GM21825 (cell line): ENCODE data around the gene TNNI3.
"Not testable (repeated sequence)": the region's sequence is repeated elsewhere in the genome, so short reads cannot be mapped to it uniquely, and the experiment has no call there.

Experiments used
- ATAC-seq: cut with Tn5 transposase; IDR thresholded peaks from one replicate; pipeline ENCODE4 v1.9.1; 2021; ENCODE audit warnings: mild to moderate bottlenecking, moderate library complexity; ENCODE audit not compliant: unreplicated experiment

TNNI3 gene

DNA sequence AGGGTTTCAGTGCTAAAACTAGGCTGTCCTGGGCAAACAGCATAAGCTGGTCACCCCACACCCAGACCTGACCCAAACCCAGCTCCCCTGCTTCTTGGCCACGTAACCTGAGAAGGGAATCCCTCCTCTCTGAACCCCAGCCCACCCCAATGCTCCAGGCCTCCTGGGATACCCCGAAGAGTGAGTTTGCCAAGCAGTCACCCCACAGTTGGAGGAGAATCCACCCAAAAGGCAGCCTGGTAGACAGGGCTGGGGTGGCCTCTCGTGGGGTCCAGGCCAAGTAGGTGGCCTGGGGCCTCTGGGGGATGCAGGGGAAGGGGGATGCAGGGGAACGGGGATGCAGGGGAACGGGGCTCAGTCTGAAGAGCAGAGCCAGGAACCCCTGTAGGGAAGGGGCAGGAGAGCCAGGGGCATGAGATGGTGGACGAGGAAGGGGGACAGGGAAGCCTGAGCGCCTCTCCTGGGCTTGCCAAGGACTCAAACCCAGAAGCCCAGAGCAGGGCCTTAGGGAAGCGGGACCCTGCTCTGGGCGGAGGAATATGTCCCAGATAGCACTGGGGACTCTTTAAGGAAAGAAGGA is 42.9 kb downstream of the TNNI3 start:
- no peak for ATAC-seq

GRCh38 chr19:55113570-55114039 is 43.9 kb downstream of the TNNI3 start:
- no peak for ATAC-seq

GRCh38 chr19:55112777-55113569 is 44.6 kb downstream of the TNNI3 start:
- no peak for ATAC-seq

DNA sequence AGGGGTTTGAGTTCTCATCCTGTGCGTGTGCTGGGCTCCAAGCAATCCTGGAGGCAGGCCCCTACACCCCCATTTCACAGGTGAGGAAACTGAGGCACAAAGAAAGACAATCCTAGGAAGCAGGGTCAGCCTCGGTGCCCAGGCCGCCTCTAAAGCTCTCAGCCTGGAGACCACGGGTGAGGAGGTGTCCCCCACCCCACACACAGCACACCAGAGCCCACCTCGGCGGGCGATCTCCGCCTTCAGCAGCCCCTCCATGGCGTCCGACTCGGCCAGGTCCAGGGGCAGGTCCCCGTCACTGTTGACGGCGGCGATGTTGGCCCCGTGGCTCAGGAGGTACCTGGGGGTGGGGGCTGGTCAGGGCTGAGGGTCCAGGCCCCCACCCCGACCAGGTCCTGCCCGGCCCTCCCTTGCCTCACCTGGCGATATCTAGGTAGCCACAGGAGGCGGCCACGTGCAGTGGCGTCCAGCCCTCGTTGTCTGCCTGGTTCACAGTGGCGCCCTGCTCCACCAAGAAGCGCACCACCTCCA is 45.2 kb downstream of the TNNI3 start:
- no peak for ATAC-seq

DNA sequence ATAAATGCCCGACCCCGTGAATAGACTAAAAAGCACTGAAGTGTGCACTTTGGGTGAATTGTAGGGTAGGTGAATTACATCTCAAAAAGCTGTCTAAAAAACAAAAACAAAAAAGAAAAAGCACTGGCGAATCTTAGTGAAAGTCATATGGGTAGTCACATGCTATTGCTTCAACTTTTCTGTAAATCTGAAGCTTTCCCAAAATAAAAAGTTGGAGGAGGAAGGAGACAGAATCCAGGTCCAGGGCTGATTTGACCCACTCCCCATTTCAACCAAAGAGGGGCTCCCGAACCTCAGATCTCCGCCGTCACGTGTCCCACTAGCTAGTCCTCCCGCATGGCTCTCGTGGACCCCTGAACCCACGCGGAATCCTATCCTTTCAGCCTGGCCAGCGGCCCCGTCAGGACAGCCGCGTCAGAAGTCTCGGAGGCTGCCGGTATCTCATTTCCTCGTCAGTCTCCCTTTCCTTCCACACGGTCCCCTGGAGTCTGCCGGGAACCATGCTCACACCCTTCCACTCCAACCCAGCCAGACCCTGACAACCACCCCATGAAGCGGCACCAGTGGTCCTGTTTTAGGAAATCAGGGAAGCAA is 46.2 kb downstream of the TNNI3 start:
- ATAC-seq, result no peak

DNA sequence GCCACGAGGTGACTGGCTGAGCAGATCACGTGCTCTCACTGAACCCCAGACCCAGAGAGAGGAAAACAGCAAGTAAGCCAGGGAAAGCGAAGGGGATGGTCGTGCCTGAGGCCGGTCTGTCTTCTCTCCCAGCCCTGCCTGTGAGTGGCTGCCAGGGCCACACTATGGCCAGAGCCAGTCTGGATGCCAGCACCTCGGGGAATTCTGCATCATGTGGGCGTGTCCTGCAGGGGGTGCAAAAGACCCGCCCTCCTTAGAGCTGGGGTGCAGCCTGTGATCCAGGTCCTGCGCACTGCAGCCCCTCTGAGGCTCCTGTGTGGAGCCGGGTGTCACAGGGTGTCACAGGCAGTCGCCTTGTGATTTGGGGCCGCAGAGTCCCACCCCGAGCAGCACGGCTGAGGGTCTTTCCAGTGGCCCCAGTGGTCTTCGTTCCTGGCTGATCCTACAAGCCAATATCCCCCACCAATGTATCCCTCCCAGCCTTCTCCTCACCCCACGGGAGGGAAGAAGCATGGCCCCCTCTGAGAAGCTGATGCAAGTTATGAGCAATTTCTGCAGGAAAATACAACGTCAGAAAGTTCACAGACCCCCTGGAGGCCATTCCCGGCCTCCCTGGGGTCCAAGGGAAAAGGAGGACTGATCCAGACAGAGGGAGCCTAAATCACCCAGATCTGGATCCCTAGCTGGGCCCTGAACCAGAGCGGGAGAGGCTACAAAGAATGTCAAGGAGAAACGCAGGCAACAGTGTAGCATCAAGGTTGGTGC is 47.8 kb downstream of the TNNI3 start:
- ATAC-seq, result no peak

- not testable (repeated sequence) for ATAC-seq
Observed at GRCh38 chr19:55107252-55107651, 50.3 kb downstream of the TNNI3 start.

- no peak for ATAC-seq
Observed at GRCh38 chr19:55106591-55106990, 50.9 kb downstream of the TNNI3 start.

GRCh38 chr19:55105237-55105636 is 52.3 kb downstream of the TNNI3 start:
- no peak for ATAC-seq

DNA sequence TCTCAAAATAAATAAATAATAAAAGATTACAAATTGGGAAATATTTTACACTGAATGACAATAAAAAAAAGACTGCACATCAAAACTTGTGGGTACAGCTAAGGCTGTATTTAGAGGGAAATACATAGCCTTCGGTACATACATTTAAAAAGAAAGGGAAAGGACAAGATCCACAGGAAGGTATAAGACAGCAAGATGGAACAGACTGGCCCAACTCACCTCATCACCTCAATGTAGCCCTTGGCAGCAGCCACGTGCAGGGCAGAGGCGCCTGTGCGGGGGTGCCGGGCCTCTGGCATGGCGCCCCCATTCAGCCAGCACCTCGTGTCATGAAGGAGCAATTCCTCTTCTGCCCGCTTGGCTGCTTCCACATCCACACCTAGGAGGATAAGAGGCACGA is 54.3 kb downstream of the TNNI3 start:
- ATAC-seq, result no peak
